Body of pancreas (tissue), 4 donors: ENCODE measurements around the gene ADORA1.

ENCODE experiments used
- CTCF ChIP-seq, 7 experiments: fragments of 450-650 bp in 4 of 7; fragments of 200-600 bp in 3 of 7; sonication (generic) in 3 of 7; IDR thresholded peaks; one replicate each; pipeline ENCODE4 v1.5.1; 2016 to 2019; ENCODE audit warnings: antibody characterized with exemption in 7 of 7
- POLR2A ChIP-seq, 3 donors: fragments of 450-650 bp; IDR thresholded peaks; one replicate each; pipeline ENCODE4 v1.6.1; 2016; ENCODE audit warnings: antibody characterized with exemption in 3 of 3, mild to moderate bottlenecking in 2 of 3

GRCh38 chr1:203126866-203127665 lies 460 bp upstream of the ADORA1 start:
- TF ChIP-seq CTCF (IDR thresholded peaks at IDR 0.05) (no peak), POLR2A (IDR thresholded peaks at IDR 0.05) (no peak)
